ENCODE results near the gene ACP7. TPM values are rescaled to one million over a fixed set of nuclear protein-coding genes. Genes with fewer than 3 reads are reported as not detected.

The ACP7 gene
- total and polyA plus RNA-seq, 2 of the 8 experiments (the other 6 are each of a cell fraction or from before 2014, with no cell fraction given): 0.27 to 0.50 TPM

DNA sequence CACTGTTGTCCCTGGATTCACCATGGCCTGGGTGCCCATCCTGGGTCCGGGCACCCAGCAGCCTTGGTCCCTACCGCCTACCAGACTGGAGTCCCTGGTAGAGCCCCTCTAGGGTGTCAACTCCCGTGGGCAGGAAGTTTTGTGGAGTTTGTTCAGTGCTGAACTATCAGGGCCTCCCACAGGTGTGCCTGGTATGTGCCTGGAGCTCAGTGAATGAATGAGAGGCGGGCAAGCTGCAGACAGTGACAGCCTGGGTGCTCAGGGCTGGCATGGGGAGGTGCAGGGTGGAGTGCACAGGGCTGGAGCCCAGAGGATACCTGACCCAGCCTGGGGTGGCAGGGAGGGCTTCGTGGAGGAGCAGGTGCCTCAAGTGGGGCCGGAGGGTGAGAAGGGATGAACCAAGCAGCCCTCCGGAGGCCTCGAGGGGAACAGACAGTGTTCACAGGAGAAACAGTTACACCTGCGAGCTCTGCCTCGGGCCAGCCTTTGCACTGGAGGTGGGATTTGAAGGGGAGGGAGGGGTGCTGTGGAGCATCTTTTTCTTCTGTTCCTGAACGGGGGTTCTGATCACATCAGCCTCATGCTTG lies 71.0 kb downstream of the ACP7 start:
- Histone ChIP-seq H4K8ac (ENCODE audit: extremely low read depth, insufficient read depth, low read length) (no peak overlapping the region), H3K56ac (replicated peaks; ENCODE audit: insufficient read length, low read depth, low read length) (no peak overlapping the region), H4K20me1 (replicated peaks in 1 of 2; ENCODE audit: control insufficient read depth in 1 of 2, insufficient read depth in 2 of 2, low read length in 2 of 2) (peaks cover 17 to 31% of the 10 kb centered on the region in 2 experiments), H3K4me1 (replicated peaks in 1 of 4; ENCODE audit: control insufficient read depth in 3 of 4, insufficient read depth in 4 of 4, low read length in 3 of 4) (peaks cover 4 to 42% (median 21%) of the 10 kb centered on the region in 4 experiments), H4K5ac (ENCODE audit: insufficient read length, low read depth, low read length) (no peak overlapping the region), H2BK12ac (ENCODE audit: low read depth, low read length) (peak overlapping the region; percentile 68; the same call in 1 of the 2 replicates), H3K18ac (ENCODE audit: extremely low read depth, low read length) (peak overlapping the region; percentile 90; the same call in 1 of the 2 replicates), H4K91ac (replicated peaks; ENCODE audit: insufficient read length, low read length) (no peak overlapping the region), H3K23me2 (ENCODE audit: low read depth, low read length) (peaks cover 3% of the 10 kb centered on the region; the same call in 1 of the 2 replicates), H3K27ac (ENCODE audit: low read depth, low read length) (no peak overlapping the region), H3K4me3 (ENCODE audit: extremely low read depth in 1 of 4, insufficient read depth in 2 of 4, low read depth in 3 of 4, low read length in 4 of 4) (no peak overlapping the region), H3K36me3 (ENCODE audit: control insufficient read depth in 2 of 4, insufficient read depth in 4 of 4, low read length in 3 of 4) (no peaks in the 10 kb centered on the region; a peak in 2 of 8 replicates), H3K79me2 (ENCODE audit: control insufficient read depth in 1 of 2, insufficient read depth in 2 of 2, low read length in 2 of 2) (peaks cover 0 to 54% of the 10 kb centered on the region in 2 experiments; a peak in 2 of 4 replicates), H3K27me3 (replicated peaks in 1 of 4; ENCODE audit: control insufficient read depth in 3 of 4, extremely low read depth in 1 of 4, insufficient read depth in 3 of 4, low read length in 3 of 4) (peaks cover 0 to 1% (median 0%) of the 10 kb centered on the region in 4 experiments; a peak in 1 of 7 replicates), H3K23ac (ENCODE audit: insufficient read length) (no peak overlapping the region), H2BK120ac (replicated peaks; ENCODE audit: low read depth, low read length) (no peak overlapping the region), H2BK5ac (ENCODE audit: low read depth, low read length) (no peak overlapping the region; the same call in 1 of the 2 replicates), H2BK15ac (ENCODE audit: low read length) (0 out of 2 replicates have a peak overlapping the region, but pooled peaks have one; percentile 72), H3K4me2 (ENCODE audit: insufficient read depth in 1 of 2, low read depth in 2 of 2, low read length in 2 of 2) (peak overlapping the region in 1 of 2 experiments; percentile 3; a peak in 1 of 4 replicates), H3K14ac (ENCODE audit: insufficient read length) (no peak overlapping the region), H3K9me3 (ENCODE audit: insufficient read depth in 2 of 2, low read depth in 1 of 2, low read length in 1 of 2) (no peaks in the 10 kb centered on the region), H3K79me1 (ENCODE audit: low read depth, low read length) (peaks cover 30% of the 10 kb centered on the region), H3K4ac (replicated peaks; ENCODE audit: insufficient read length, low read depth, low read length) (no peak overlapping the region), H2BK20ac (ENCODE audit: low read length) (0 out of 2 replicates have a peak overlapping the region, but pooled peaks have one; percentile 32), H2AK5ac (ENCODE audit: low read depth, low read length) (peak overlapping the region; percentile 70; the same call in 1 of the 2 replicates), H2AFZ (ENCODE audit: low read length) (no peak overlapping the region), H3K9ac (replicated peaks in 1 of 4; ENCODE audit: extremely low read depth in 1 of 4, low read depth in 3 of 4, low read length in 3 of 4) (no peak overlapping the region)
- CTCF ChIA-PET (ENCODE audit: partially characterized antibody): interaction anchor here (0.6 to 5.8 kb wide), 12 partner anchors 9 to 168 kb away, joined by 3 to 27 read pairs (median 5); no protein-coding TSS in a partner anchor
- TF ChIP-seq, protein P1, sequence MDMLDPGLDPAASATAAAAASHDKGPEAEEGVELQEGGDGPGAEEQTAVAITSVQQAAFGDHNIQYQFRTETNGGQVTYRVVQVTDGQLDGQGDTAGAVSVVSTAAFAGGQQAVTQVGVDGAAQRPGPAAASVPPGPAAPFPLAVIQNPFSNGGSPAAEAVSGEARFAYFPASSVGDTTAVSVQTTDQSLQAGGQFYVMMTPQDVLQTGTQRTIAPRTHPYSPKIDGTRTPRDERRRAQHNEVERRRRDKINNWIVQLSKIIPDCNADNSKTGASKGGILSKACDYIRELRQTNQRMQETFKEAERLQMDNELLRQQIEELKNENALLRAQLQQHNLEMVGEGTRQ (IDR thresholded peaks at IDR 0.05; ENCODE audit: low read length): no peak
- TF ChIP-seq, protein P2, sequence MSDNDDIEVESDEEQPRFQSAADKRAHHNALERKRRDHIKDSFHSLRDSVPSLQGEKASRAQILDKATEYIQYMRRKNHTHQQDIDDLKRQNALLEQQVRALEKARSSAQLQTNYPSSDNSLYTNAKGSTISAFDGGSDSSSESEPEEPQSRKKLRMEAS (IDR thresholded peaks at IDR 0.05): 0 out of 2 replicates have a peak, but pooled peaks have one; percentile 13
- TF ChIP-seq, protein P3, sequence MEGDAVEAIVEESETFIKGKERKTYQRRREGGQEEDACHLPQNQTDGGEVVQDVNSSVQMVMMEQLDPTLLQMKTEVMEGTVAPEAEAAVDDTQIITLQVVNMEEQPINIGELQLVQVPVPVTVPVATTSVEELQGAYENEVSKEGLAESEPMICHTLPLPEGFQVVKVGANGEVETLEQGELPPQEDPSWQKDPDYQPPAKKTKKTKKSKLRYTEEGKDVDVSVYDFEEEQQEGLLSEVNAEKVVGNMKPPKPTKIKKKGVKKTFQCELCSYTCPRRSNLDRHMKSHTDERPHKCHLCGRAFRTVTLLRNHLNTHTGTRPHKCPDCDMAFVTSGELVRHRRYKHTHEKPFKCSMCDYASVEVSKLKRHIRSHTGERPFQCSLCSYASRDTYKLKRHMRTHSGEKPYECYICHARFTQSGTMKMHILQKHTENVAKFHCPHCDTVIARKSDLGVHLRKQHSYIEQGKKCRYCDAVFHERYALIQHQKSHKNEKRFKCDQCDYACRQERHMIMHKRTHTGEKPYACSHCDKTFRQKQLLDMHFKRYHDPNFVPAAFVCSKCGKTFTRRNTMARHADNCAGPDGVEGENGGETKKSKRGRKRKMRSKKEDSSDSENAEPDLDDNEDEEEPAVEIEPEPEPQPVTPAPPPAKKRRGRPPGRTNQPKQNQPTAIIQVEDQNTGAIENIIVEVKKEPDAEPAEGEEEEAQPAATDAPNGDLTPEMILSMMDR (IDR thresholded peaks at IDR 0.05; ENCODE audit: control extremely low read depth in 1 of 3, insufficient read depth in 1 of 3, low read depth in 1 of 3, low read length in 3 of 3): peak in 1 of 3 experiments; percentile 12; a peak in 1 of 4 replicates
- peak in 1 of 2 experiments; percentile 36; a peak in 1 of 4 replicates for TF ChIP-seq RAD21 (IDR thresholded peaks at IDR 0.05 in 1 of 2, conservative IDR thresholded peaks at IDR 0.05 in 1 of 2; ENCODE audit: low read depth in 2 of 2, low read length in 2 of 2)
- no peak for TF ChIP-seq RFX5 (IDR thresholded peaks at IDR 0.05; ENCODE audit: borderline replicate concordance, low read depth, low read length)
- FAIRE-seq (no peak), DNase-seq (ENCODE audit: low read depth in 1 of 2, low spot score in 2 of 2) (no peak)
- 82% methylated on average over 10 of the region's 11 CpGs; no CpG with 5 or more reads in 1 of the 2 experiments for WGBS, 2 experiments (ENCODE audit: extremely low coverage in 1 of 2, insufficient coverage in 1 of 2, insufficient read length in 1 of 2, insufficient replicate concordance in 2 of 2, low coverage in 1 of 2, low lambda C conversion rate in 2 of 2, missing lambda C conversion rate in 1 of 2)
- POLR2A ChIA-PET (ENCODE audit: partially characterized antibody): interaction anchor here (1.3 to 1.4 kb wide), 2 partner anchors 19 to 26 kb away, joined by 3 to 4 read pairs; no protein-coding TSS in a partner anchor
